Keratinocyte (primary cell): Measurements from ENCODE around the gene OSBPL10.

ENCODE experiments used
- EZH2 ChIP-seq: IDR thresholded peaks from one replicate; pipeline ENCODE4 v1.6.1; 2012; ENCODE audit warnings: inconsistent platforms, mild to moderate bottlenecking, low read length, moderate library complexity
- TF ChIP-seq, protein P1 (sequence below), 3 experiments: IDR thresholded peaks in 1 of 3; conservative IDR thresholded peaks in 1 of 3; optimal IDR thresholded peaks in 1 of 3; 2 replicates in 2 of 3; 3 replicates in 1 of 3; pipeline versions ENCODE3 to v1.5.1; 2011; ENCODE audit warnings: low read length in 3 of 3, mild to moderate bottlenecking in 3 of 3, moderate library complexity in 2 of 3, control low read depth in 1 of 3, inconsistent platforms in 1 of 3; ENCODE audit not compliant: insufficient read depth in 2 of 3; ENCODE audit errors: extremely low read depth in 1 of 3

DNA sequence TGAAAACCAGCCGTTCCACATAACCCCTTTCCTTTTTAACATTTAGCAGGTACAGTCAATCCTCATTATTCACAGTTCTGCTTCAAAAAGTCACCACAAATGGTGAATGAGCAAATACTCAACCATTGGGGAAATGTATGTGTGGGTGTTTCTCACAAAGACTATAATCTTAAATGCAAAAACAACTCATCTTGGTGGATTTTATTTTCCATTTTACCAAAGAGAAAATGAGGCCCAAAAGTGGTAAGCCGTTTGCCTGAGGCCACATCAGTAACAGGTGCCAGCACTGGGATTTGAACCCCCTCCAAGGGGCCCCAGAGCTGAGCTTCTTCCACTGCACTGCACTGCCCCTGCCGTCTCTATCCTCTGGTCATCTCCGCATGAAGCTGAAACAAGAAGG, 208.8 kb downstream of the OSBPL10 start:
- TF ChIP-seq, protein P1, sequence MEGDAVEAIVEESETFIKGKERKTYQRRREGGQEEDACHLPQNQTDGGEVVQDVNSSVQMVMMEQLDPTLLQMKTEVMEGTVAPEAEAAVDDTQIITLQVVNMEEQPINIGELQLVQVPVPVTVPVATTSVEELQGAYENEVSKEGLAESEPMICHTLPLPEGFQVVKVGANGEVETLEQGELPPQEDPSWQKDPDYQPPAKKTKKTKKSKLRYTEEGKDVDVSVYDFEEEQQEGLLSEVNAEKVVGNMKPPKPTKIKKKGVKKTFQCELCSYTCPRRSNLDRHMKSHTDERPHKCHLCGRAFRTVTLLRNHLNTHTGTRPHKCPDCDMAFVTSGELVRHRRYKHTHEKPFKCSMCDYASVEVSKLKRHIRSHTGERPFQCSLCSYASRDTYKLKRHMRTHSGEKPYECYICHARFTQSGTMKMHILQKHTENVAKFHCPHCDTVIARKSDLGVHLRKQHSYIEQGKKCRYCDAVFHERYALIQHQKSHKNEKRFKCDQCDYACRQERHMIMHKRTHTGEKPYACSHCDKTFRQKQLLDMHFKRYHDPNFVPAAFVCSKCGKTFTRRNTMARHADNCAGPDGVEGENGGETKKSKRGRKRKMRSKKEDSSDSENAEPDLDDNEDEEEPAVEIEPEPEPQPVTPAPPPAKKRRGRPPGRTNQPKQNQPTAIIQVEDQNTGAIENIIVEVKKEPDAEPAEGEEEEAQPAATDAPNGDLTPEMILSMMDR (optimal IDR thresholded peaks at IDR 0.05 in 1 of 3, IDR thresholded peaks at IDR 0.05 in 1 of 3, conservative IDR thresholded peaks at IDR 0.05 in 1 of 3; ENCODE audit: extremely low read depth in 1 of 3, insufficient read depth in 2 of 3, low read length in 3 of 3), result no peak
- TF ChIP-seq EZH2, result no peak
